BJ (cell line): ENCODE results near the gene NDUFB1. TPM values are rescaled to one million over a fixed set of nuclear protein-coding genes. Genes with fewer than 3 reads are reported as not detected.
A peak's percentile ranks its signal among the peaks of the same experiment; 100 is the strongest.

ENCODE experiments used
- CTCF ChIA-PET: fragments of 350-600 bp; formaldehyde crosslinking; extraction: SDS; loops from one replicate; lab custom pipeline; 2021; ENCODE audit warnings: antibody characterized with exemption, inconsistent platforms; lab: Yijun Ruan, JAX
- POLR2A ChIA-PET: fragments of 300-600 bp; sonication (Branson Sonifier 250); formaldehyde crosslinking; extraction: SDS; loops from one replicate; lab custom pipeline; 2021; ENCODE audit warnings: antibody characterized with exemption; lab: Charles Lee
- DNase-seq: peaks from one replicate; pipeline ENCODE4 v3.0.0-alpha.2; 2011; ENCODE audit warnings: low read depth
- H3K27me3 ChIP-seq: 2 replicates; pipeline ENCODE4 v1.6.0; 2011; ENCODE audit warnings: low read length; ENCODE audit not compliant: control insufficient read depth, insufficient read depth
- H3K36me3 ChIP-seq: 2 replicates; pipeline ENCODE4 v1.5.1; 2011; ENCODE audit warnings: low read length; ENCODE audit not compliant: control insufficient read depth, insufficient read depth
- H3K4me3 ChIP-seq: 2 replicates; pipeline ENCODE4 v1.5.1; 2011; ENCODE audit warnings: low read depth, mild to moderate bottlenecking, control low read depth, low read length
- CTCF ChIP-seq: IDR thresholded peaks from 2 replicates; pipeline ENCODE4 v1.5.1; 2011; ENCODE audit warnings: low read depth, mild to moderate bottlenecking, control low read depth, inconsistent platforms, low read length, moderate library complexity; ENCODE audit not compliant: insufficient read depth
- polyA plus RNA-seq: library from polyadenylated mRNA; depleted of rRNA; stranded (reverse); fragments of >200 nt; gene quantifications from 2 replicates; pipeline ENCODE4 v1.2.3, GENCODE V29; 2011

NDUFB1 gene
- polyA plus RNA-seq, 1 experiment, result 163 TPM

DNA sequence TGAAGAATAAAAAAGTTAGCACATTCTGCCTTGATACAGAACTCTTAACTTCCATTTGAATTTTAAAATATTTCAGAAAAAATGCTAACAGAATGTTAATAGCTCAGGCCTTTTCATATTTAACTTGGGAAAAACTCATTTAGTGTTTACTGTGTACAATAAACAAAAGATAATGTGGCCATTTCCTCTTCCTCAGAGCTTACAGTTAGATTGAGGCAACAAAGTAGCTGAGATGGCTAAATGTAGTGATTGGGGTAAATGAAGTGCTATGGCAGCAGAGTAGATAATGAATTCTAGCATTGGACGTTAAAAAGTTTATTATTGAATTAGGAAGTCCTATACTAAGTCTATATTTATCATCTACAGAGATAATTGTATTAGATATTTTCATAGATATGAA, 12.9 kb upstream of the NDUFB1 start:
- peaks cover 2% of the 10 kb centered on the region; the same call in 1 of the 2 replicates for H3K36me3 ChIP-seq
- no peak for TF ChIP-seq CTCF
- H3K27me3 ChIP-seq, result no peaks in the 10 kb centered on the region
- H3K4me3 ChIP-seq, result no peak overlapping the region
- ChIA-PET POLR2A (no interaction called here), CTCF (interaction anchor here (0.6 to 7.1 kb wide), 10 partner anchors 11 to 651 kb away, joined by 3 to 72 read pairs (median 6); partner anchors contain the start of genes CPSF2 and NDUFB1)
- DNase-seq, result no peak

DNA sequence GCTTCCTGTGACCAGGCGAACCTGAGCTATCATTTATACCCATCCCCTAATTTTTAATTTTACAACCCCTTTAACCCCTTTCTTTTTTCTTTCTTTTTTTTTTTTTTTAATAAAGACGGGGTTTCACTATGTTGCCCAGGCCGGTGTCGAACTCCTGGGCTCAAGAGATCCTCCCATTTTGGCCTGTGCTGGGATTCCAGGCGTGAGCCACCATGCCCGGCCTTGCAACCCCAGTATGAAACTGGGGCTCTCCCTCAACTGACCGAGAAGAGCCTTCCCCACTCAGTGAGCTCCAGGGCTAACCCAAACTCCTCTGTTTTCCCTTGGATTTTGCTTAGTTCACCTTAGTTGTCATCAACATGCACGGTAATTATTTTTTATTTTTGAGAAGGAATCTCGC, 1.3 kb upstream of the NDUFB1 start:
- Histone ChIP-seq H3K4me3 (peak overlapping the region; percentile 82), H3K36me3 (no peaks in the 10 kb centered on the region), H3K27me3 (no peaks in the 10 kb centered on the region)
- TF ChIP-seq CTCF, result no peak
- DNase-seq, result no peak
- CTCF ChIA-PET, result interaction anchor here (1.3 to 7.5 kb wide), 5 partner anchors 10 to 564 kb away, joined by 3 to 76 read pairs (median 6); partner anchors contain the start of gene ATXN3
- POLR2A ChIA-PET, result interaction anchor here (0.9 kb wide), 1 partner anchor 16 kb away, joined by 3 read pairs; the partner anchor contains the start of gene ATXN3

- DNase-seq, result no peak
- POLR2A ChIA-PET, result interaction anchor here (0.5 to 1.1 kb wide), 4 partner anchors 9 to 37 kb away, joined by 3 to 4 read pairs (median 3); partner anchors contain the start of gene ATXN3
Observed at GRCh38 chr14:92122351-92122677, 808 bp upstream of the NDUFB1 start.

DNA sequence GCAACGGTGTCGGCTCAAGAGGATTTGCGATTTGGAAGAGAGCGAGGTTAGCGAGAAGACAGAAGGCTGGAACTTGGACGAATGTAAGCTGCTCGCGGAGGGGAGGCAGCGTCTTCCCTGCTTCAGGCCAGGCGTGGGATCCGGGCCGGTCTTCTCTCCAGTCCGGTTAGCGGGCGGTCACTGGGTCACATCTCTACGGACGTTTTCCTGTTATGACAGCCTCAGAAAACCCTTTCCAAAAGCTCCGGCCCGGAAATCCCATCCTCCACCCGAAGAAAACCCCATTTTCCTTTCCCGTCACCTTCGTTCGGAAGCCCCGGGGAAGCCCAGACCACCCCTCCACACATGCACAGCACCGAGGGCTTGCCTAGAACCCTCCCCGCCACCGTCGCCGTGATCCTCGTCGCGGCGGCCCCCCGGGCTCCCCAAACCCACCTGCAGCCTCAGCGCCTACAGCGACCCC, 268 bp downstream of the NDUFB1 start:
- TF ChIP-seq CTCF, result no peak
- Histone ChIP-seq H3K27me3 (no peaks in the 10 kb centered on the region), H3K4me3 (peak overlapping the region; percentile 82), H3K36me3 (0 out of 2 replicates have a peak, but pooled peaks cover 2% of the 10 kb centered on the region)
- ChIA-PET POLR2A (interaction anchor here (1.0 to 1.1 kb wide), 2 partner anchors 10 to 15 kb away, joined by 3 read pairs; partner anchors contain the start of gene ATXN3), CTCF (interaction anchor here (0.5 to 7.5 kb wide), 6 partner anchors 13 to 231 kb away, joined by 3 to 76 read pairs (median 4); partner anchors contain the start of gene ATXN3)
- no peak for DNase-seq

More at GRCh38 chr14:92122351-92122677, 808 bp upstream of the NDUFB1 start:
- no peak for TF ChIP-seq CTCF
- CTCF ChIA-PET, result interaction anchor here (1.6 to 7.5 kb wide), 3 partner anchors 13 to 230 kb away, joined by 3 to 76 read pairs (median 26); partner anchors contain the start of gene ATXN3
- Histone ChIP-seq H3K27me3 (no peaks in the 10 kb centered on the region), H3K4me3 (peak overlapping the region; percentile 82), H3K36me3 (no peaks in the 10 kb centered on the region)

GRCh38 chr14:92109490-92109889, 12.0 kb downstream of the NDUFB1 start:
- POLR2A ChIA-PET, result no interaction called here

More at GRCh38 chr14:92109490-92109889, 12.0 kb downstream of the NDUFB1 start:
- no peaks in the 10 kb centered on the region for H3K27me3 ChIP-seq
- TF ChIP-seq CTCF, result no peak
- H3K4me3 ChIP-seq, result no peak overlapping the region
- DNase-seq, result no peak
- no peaks in the 10 kb centered on the region for H3K36me3 ChIP-seq
- CTCF ChIA-PET, result interaction anchor here (0.6 to 5.5 kb wide), 3 partner anchors 10 to 537 kb away, joined by 3 to 76 read pairs (median 5); partner anchors contain the start of genes CPSF2 and NDUFB1
